Transverse colon (tissue), 4 donors: ENCODE results near the gene PAFAH2. TPM values are rescaled to one million over a fixed set of nuclear protein-coding genes. Genes with fewer than 3 reads are reported as not detected.

Experiments
- DNase-seq: peaks from one replicate; pipeline ENCODE4 v3.0.0-alpha.2; 2019
- H3K27ac ChIP-seq, 4 donors: fragments of 200-600 bp; sonication (generic); 2 replicates each; pipeline ENCODE4 v1.5.1; 2016 to 2018; ENCODE audit warnings: inconsistent platforms in 4 of 4
- H3K27me3 ChIP-seq: fragments of 200-600 bp; sonication (generic); 2 replicates; pipeline ENCODE4 v1.5.1; 2017; ENCODE audit warnings: inconsistent platforms
- H3K36me3 ChIP-seq, 4 donors: fragments of 200-600 bp; sonication (generic); 2 replicates each; pipeline ENCODE4 v1.5.1; 2017 to 2019; ENCODE audit warnings: inconsistent platforms in 4 of 4
- H3K4me1 ChIP-seq, 4 donors: fragments of 200-600 bp; sonication (generic); 2 replicates each; pipeline ENCODE4 v1.5.1; 2017 to 2020; ENCODE audit warnings: inconsistent platforms in 4 of 4
- H3K4me3 ChIP-seq, 4 donors: fragments of 200-600 bp; sonication (generic); 1 replicate in 1 of 4; 2 replicates in 3 of 4; pipeline versions ENCODE4 v1.5.1 to v1.6.1; 2017 to 2019; ENCODE audit warnings: inconsistent platforms in 4 of 4
- H3K9me3 ChIP-seq, 2 donors: fragments of 200-600 bp; sonication (generic); 2 replicates each; pipeline ENCODE4 v1.5.1; 2017 to 2019; ENCODE audit warnings: inconsistent platforms in 2 of 2
- CTCF ChIP-seq, 5 experiments: fragments of 200-600 bp in 3 of 5; fragments of 450-650 bp in 2 of 5; sonication (generic) in 3 of 5; IDR thresholded peaks; 1 replicate in 2 of 5; 2 replicates in 3 of 5; pipeline ENCODE4 v1.5.1; 2016 to 2017; ENCODE audit warnings: antibody characterized with exemption in 5 of 5, inconsistent platforms in 3 of 5, mild to moderate bottlenecking in 2 of 5, moderate library complexity in 1 of 5
- EP300 ChIP-seq: sonication (generic); formaldehyde crosslinking; IDR thresholded peaks from one replicate; pipeline ENCODE4 v1.6.1; 2017; ENCODE audit warnings: antibody characterized with exemption, low read depth
- POLR2A ChIP-seq: fragments of 450-650 bp; IDR thresholded peaks from one replicate; pipeline ENCODE4 v1.6.1; 2016; ENCODE audit warnings: antibody characterized with exemption, mild to moderate bottlenecking, moderate library complexity
- POLR2AphosphoS5 ChIP-seq, 3 donors: sonication (generic); formaldehyde crosslinking; IDR thresholded peaks; one replicate each; pipeline ENCODE4 v1.6.1; 2016; ENCODE audit warnings: antibody characterized with exemption in 3 of 3
- WGBS, 2 donors: methylation state at CpG; one replicate each; pipeline ENCODE4 v1.1.5; 2018; ENCODE audit warnings: low coverage in 1 of 2; 5-methylcytosine and 5-hydroxymethylcytosine counted together
- in situ Hi-C, 4 donors: fragments of 200-750 bp; cut with MboI; loops; one replicate each; pipeline versions ENCODE4 v1.15.0 to v1.15.1; 2017; ENCODE audit warnings: low sequenced_read_pairs in 3 of 4, low pct_ligation_motif_present in 1 of 4, low pct_unique_long_range_greater_than_20kb in 1 of 4
- intact Hi-C: fragments of 100-400 bp; cut with DNase I; formaldehyde crosslinking; loops from one replicate; pipeline ENCODE4 v1.15.1; 2023; ENCODE audit warnings: low total_unique reads
- total RNA-seq, 4 donors: library from RNA; depleted of rRNA; stranded (reverse); fragments of >200 nt; gene quantifications; one replicate each; pipeline ENCODE4 v1.1.0, GENCODE V29; 2016

Gene PAFAH2
- total RNA-seq, 4 donors from 2014 or later = 23.1 to 60.1 (median 38.8) TPM

DNA sequence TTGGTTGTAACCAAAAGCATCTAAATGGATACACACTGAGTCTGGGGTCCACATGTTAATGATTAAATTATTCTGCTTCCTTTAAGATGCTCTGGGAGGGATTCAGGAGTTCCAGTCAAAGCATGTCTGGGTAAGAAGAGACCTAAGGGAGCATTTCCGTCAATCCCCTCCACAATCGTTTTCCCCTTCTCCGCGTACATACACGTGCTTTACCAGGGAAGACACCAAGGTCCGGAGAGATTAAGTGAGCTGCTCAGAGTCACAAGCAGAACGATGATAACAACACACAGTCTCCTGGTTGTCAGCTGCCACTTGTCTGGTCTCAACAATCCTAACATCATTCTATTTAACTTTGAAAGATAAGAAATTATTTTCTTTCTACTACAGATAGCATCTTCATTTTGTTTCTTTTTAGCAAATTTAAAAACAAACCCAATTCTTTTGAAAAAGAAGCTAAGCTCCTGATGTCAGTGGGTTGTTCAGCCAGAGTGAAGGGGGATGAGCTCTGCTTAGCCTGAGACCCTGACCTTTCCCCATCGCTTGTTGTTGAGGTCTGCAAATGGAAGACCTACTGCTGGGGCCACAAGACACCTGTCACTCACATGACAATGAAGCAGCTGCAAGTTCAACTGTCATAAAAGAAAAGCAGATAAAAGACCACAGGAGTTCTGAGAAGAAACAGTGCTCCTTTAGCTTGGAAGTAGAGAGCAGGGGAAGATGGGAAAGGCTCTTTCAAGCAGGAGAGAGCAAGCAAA lies 4.5 kb downstream of the PAFAH2 start:
- in situ Hi-C loops (no loop called here), intact Hi-C loops (loop anchor here (5.0 kb wide), 1 partner anchor 76 kb away; no protein-coding TSS in a partner anchor)
- Histone ChIP-seq H3K36me3 (no peaks in the 10 kb centered on the region), H3K27me3 (no peaks in the 10 kb centered on the region), H3K27ac (no peak overlapping the region), H3K4me3 (no peak overlapping the region), H3K9me3 (no peaks in the 10 kb centered on the region), H3K4me1 (peaks cover 1 to 14% (median 8%) of the 10 kb centered on the region in 4 donors)
- WGBS, 2 donors = 85 to 86% methylated on average over 7 to 8 of the region's 8 CpGs
- TF ChIP-seq POLR2A (no peak), POLR2AphosphoS5 (IDR thresholded peaks at IDR 0.05) (no peak), CTCF (IDR thresholded peaks at IDR 0.05) (no peak), EP300 (no peak)
- no peak for DNase-seq

GRCh38 chr1:25992689-25993171 lies 5.1 kb downstream of the PAFAH2 start:
- peaks cover 0 to 2% (median under 1%) of the 10 kb centered on the region in 4 donors for H3K36me3 ChIP-seq
- no peak overlapping the region for H3K4me3 ChIP-seq
- H3K9me3 ChIP-seq = no peaks in the 10 kb centered on the region
- no peaks in the 10 kb centered on the region for H3K27me3 ChIP-seq
- in situ Hi-C loops (no loop called here), intact Hi-C loops (loop anchor here (5.0 kb wide), 1 partner anchor 75 kb away; no protein-coding TSS in a partner anchor)
- no peak overlapping the region for H3K27ac ChIP-seq
- peaks cover 0 to 13% (median 8%) of the 10 kb centered on the region in 4 donors for H3K4me1 ChIP-seq
- no peak for TF ChIP-seq EP300
- TF ChIP-seq POLR2A = no peak
- no peak for TF ChIP-seq CTCF (IDR thresholded peaks at IDR 0.05)
- DNase-seq = no peak
- 90 to 97% methylated on average over 4 to 9 of the region's 9 CpGs for WGBS, 2 donors

DNA sequence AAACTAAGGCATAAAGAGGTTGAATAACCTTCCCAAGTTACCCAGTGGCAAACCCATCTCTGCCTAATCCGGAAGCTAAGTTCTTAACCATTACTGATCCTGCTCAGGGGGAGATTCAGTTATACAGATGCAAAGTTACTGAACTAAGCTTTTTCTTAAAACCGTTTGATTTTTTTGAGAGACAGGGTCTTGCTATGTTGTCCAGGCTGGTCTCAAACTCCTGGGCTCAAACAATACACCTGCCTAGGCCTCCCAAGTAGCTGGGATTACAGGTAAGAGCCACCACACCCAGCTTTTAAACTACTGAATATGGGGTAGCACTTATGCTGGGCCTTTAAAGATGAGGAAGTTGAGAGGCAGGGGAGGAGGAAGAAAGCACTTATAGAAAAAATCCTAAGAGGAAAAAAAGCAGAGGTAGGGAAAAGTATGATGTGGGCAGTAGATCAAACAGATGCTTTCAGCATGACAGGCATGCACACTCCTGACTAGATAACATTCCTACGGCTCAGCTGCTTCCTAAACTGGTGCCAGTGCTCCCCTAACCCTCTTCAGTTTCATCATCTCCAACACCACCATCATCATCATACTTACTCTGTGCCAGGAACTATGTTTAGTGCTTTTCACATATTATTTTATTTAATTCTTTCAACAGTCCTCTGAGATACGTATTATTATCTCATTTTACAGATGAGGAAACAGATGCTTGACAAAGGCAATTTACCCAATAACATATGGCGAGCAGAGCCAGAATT lies 5.8 kb downstream of the PAFAH2 start:
- Histone ChIP-seq H3K9me3 (no peaks in the 10 kb centered on the region), H3K27ac (no peak overlapping the region), H3K27me3 (no peaks in the 10 kb centered on the region), H3K36me3 (peaks cover 0 to 8% (median 3%) of the 10 kb centered on the region in 4 donors), H3K4me1 (peaks cover 0 to 8% (median 5%) of the 10 kb centered on the region in 4 donors), H3K4me3 (no peak overlapping the region)
- no peak for TF ChIP-seq POLR2AphosphoS5 (IDR thresholded peaks at IDR 0.05)
- no peak for TF ChIP-seq POLR2A
- TF ChIP-seq CTCF (IDR thresholded peaks at IDR 0.05) = no peak
- TF ChIP-seq EP300 = no peak
- in situ Hi-C loops (no loop called here), intact Hi-C loops (loop anchor here (5.0 kb wide), 1 partner anchor 75 kb away; no protein-coding TSS in a partner anchor)
- 76 to 88% methylated on average over 2 to 5 of the region's 5 CpGs for WGBS, 2 donors
- DNase-seq = no peak
